Measurements from ENCODE around the gene MLPH. TPM values are rescaled to one million over a fixed set of nuclear protein-coding genes. Genes with fewer than 3 reads are reported as not detected.

The MLPH gene
- total and polyA plus RNA-seq, 2 of the 13 experiments (the other 11 are each of a cell fraction or from before 2014, with no cell fraction given) = 0.12 TPM; not detected in 1

- TF ChIP-seq ZNF687 (CRISPR knock-in tag; IDR thresholded peaks at IDR 0.05) (peak; percentile 100), ARID3A (IDR thresholded peaks at IDR 0.05; ENCODE audit: low read depth, low read length) (no peak), EED (CRISPR knock-in tag; IDR thresholded peaks at IDR 0.05) (no peak; the same call in 1 of the 2 replicates), ZNF563 (CRISPR knock-in tag; IDR thresholded peaks at IDR 0.05) (peak; percentile 54; the same call in 1 of the 2 replicates), ZNF318 (CRISPR knock-in tag; IDR thresholded peaks at IDR 0.05) (peak; percentile 93; the same call in 1 of the 2 replicates), KDM5B (CRISPR knock-in tag; IDR thresholded peaks at IDR 0.05; ENCODE audit: borderline replicate concordance) (peak; percentile 96), FOSL1 (CRISPR knock-in tag; IDR thresholded peaks at IDR 0.05; ENCODE audit: borderline replicate concordance) (peak; percentile 62; the same call in 1 of the 2 replicates), ATF6 (CRISPR knock-in tag; conservative IDR thresholded peaks at IDR 0.05) (no peak), HNRNPUL1 (IDR thresholded peaks at IDR 0.05; ENCODE audit: low read depth, low read length) (no peak), ZNF766 (CRISPR knock-in tag; IDR thresholded peaks at IDR 0.05; ENCODE audit: borderline replicate concordance) (peak; percentile 87), ZNF543 (CRISPR knock-in tag; IDR thresholded peaks at IDR 0.05) (0 out of 2 replicates have a peak, but pooled peaks have one; percentile 63)
Measured at GRCh38 chr2:237590272-237591140, 103.5 kb downstream of the MLPH start, which contains the start of gene RAB17 (continued).
